GM18502 (cell line): ENCODE data around the gene HOXA4.

Experiments
- ATAC-seq: cut with Tn5 transposase; IDR thresholded peaks from one replicate; pipeline ENCODE4 v1.9.1; 2021; ENCODE audit warnings: mild to moderate bottlenecking; ENCODE audit not compliant: unreplicated experiment, poor library complexity

The HOXA4 gene

DNA sequence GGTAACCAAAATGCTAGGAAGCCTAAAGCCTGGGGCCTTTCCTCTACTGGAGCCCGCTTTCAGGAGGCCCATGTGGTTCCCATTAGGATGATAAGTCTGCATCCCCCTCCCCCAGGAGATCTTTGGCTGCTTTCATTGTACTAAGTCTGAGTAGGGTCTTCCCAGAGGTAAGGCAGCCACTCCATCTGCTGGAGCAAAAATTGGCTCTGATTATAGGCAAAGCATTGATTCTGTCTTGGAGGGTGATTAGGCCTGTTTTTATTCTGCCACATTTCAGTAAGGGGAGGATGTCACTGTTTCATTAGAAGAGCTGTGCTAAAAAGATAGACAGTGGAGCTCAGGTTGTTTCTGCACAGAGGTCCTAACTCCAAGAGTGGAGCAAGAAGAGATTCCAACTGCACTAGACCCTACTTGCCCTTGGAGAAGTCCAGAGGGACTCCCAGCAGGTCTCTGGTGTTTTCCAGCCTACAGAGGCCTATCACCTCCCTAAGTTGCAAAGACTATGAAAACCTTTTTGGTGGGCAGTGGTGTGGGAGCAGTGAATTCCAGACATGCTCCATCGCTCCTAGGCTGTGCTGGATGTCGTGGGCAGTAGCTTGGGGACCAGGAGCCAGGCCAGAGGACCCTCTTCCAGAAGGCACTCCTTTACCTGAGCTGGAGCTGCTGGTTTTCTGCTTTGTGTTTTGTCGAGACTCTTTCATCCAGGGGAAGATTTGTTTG, 20.9 kb downstream of the HOXA4 start:
- ATAC-seq, result no peak

DNA sequence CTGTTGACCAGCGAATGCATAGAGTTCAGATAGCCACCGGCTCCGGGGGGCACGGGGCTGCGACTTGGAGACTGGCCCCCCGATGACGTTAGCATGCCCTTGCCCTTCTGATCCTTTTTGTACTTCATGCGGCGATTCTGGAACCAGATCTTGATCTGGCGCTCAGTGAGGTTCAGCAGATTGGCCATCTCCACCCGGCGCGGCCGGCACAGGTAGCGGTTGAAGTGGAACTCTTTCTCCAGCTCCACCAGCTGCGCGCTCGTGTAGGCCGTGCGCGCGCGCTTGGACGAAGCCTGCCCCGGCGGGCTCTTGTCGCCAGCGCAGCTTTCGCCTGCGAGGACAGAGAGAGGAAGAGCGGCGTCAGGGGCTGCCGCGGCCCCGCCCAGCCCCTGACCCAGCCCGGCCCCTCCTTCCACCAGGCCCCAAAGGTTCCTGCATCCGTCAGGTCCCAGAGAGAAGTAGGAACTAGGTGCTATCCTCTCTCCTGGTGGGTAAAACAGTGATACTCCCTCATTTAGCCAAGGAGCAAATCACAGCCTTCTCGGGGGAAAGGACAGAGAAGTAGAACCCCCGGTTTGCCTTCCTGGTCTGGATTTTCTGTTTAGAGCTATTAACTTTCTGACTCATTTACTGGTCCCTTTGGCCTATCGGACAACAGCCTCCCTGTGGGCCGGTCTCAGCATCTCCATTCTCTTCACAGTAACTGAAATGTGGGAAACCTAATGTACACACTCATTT, 22.0 kb downstream of the HOXA4 start:
- no peak for ATAC-seq

DNA sequence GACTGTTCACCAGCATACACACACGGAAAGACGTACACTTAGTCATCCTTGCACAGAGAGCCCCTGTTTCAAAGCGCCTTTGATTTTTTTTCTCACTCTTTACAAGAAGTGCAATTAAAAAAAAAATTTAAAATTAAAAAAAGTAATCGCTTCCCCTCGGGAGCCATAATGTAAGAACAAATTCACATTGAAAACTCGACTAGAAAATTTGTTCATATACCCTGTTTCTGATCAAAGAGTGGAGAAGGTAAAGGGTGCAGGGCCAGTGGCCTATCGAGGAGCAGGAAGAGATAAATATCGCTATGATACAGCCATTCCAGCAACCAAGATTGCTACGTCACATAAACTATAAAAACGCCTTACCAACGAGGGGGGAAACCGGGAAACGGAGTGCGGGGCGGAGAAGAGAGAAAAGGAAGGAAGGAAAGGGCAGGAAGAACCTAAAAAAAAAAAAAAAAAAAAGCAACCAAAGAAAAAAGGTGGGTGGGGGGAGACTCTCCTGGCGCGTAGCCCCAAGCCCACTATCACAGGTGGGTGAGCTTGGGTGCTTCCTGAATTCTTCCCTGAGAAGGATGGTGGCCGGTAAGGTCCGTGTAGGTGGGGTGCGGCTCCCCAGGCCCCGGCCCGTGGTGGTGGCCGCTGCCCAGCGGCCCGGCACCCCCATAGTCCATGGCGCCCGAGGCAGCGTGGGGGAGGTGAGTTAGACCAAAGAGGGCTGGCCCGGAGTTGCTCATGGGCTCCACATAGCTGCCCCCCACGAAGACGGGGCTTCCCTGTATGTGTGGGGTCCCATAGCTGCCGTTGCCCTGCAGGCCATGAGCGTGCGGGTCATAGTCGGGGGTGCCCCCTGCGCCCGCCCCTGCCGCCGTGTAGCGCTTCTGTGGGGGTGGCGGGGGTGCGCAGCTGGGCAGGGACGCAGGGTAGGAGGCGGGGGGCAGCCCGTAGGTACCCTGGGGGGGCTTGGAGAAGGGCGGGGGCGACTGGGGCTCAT, 22.9 kb downstream of the HOXA4 start:
- no peak for ATAC-seq

DNA sequence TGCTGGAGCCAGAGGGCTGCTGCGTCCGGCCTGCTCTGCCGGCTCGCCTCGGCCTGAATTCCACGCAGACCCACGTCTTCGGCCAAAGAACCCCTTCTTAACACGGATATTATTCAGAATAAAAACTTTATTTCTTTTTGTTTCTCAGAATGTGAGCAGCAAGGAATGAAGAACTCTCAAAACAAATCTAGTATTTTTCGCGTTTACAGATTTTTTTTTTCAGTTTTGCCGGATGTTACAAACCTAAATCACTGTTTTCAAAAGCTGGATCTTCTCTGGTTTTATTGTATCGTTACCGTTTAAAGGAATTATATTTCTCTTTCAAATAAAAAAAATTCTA, 23.7 kb downstream of the HOXA4 start:
- ATAC-seq, result no peak

DNA sequence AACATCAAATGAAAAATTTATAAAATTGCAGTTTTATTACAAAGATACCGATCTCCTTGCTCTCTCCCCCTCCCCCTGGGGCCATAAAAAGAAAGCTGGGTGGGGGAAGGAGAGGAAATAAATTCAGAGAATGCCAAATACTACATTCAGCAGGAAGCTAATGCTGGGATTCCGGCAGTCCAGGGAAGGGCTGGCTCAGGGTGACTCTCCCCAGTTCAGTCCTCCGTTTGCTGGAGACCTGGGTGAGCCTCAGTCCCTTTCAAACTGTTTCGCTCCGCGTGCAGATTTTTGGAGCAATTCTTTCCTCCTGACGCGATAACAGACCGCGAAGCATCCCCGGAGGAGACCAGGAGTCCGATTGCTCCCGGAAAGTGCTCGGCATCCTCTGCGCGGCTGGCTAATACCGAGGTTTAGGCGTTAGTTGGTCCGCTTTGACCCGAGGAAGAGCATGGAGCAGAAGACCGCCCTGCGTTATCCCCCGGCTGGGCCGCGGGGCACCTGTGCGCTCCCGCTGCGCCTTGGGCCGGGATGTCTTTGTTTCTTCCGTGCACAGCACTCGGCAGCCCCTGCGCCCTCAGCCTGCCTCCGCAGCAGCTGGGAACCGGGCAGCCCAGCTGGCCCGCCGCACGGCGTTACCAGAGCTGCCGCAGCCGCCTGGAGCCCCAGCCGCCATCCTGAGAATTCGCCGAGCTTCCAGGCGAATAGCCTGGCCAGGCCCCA, 24.2 kb downstream of the HOXA4 start:
- no peak for ATAC-seq

DNA sequence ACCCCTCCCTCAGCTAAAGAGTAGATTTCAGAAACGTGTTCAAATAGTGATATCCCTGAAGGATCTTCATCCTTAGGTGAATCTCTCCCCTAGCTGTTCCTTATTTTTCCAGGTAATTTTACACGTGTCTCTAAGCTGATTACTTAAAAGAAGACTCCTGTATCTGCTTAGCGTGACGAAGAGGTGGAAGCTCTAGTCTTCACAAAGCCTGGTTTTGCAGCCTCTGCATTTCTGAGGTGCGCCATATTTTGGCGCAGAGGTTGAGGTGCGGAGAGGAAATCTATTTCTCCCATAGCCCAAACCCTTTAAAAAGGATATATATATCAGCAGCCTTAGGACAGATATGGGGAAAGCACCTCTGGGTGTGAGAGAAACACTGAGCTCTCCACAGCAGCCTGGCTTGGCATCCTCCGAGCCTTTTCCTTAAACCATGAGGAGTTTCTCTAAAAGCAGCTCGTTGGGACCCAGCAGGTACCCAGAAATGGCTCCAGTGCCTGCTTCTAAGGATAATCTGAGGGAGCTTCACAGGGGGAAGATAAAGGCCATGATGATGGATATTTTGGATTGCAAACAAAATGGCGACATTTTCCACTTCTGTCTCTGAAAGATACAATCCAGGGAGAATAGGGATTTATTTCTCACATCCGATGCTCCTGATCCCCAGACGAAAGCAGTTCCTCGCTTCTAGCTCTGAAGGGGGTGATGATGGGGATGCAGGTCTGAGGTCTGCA, 25.1 kb downstream of the HOXA4 start:
- no peak for ATAC-seq

DNA sequence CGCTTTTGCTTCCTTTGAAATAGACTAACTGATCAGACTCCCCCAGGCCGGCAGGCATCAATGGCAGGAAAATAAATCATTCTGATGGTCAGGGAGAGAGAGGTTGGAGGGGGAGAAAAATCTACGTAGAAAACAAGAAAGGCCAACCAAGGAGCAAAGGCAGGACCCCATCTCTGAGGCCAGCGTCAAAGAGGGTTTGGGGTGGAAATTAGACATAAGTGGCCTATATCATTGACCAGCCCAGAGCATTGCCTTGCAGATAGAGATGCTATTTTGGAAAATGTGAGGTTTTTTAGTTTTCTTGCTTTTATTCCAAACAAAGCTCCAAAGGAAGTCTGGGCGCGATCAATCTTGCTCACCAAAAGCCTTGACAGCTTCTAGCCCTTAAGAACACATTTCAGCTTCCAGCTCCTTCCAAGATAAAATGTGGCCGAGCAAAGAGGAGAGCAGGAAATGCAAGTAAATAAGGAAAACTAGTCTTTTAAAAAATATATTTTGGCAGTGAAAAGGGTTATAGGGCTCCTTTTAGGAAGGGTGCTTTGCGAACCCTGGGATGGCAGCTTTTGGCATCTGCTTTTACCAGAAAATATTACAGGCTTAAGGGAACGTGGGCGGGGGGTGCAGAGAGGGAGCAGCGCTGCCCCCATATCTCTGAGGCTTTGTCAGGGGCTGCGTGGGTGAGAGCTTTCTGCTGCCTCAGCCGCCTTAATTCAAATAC, 26.1 kb downstream of the HOXA4 start:
- no peak for ATAC-seq

DNA sequence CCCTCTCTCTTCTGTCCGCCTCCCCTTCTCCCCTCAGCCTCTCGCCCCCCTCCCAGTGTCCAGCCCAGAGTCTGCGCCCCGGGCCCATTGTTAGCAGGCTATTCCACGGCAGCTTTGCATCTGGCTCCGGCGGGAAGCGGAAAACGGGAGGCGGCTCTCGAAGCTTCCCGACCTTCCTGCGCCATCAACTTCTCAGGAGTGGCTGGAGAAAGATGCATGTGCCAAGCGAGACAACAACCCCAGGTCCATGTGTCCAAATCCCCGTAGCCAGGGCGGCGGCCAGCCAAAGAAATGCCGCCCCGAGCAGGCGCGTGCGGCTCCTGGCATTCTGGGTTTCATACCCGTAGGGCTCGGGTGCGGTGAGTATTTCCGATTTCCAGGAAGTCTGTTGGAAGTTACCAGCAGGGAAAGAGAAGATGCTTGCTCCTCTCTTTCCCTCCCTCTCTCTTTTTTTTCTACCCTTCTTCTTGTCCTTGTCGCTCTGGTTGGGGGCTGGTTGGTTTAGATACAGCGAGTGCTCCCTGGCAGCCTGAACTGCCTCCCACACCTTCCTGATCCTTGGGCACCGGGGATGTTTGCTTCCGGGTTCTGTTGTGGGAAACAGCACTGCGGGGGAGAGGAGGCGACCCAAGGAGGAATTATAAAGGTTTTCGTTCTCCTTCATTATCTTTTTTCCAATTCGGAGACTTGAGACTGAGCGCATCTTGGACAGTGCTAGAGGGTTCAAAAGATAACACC, 26.9 kb downstream of the HOXA4 start:
- no peak for ATAC-seq

DNA sequence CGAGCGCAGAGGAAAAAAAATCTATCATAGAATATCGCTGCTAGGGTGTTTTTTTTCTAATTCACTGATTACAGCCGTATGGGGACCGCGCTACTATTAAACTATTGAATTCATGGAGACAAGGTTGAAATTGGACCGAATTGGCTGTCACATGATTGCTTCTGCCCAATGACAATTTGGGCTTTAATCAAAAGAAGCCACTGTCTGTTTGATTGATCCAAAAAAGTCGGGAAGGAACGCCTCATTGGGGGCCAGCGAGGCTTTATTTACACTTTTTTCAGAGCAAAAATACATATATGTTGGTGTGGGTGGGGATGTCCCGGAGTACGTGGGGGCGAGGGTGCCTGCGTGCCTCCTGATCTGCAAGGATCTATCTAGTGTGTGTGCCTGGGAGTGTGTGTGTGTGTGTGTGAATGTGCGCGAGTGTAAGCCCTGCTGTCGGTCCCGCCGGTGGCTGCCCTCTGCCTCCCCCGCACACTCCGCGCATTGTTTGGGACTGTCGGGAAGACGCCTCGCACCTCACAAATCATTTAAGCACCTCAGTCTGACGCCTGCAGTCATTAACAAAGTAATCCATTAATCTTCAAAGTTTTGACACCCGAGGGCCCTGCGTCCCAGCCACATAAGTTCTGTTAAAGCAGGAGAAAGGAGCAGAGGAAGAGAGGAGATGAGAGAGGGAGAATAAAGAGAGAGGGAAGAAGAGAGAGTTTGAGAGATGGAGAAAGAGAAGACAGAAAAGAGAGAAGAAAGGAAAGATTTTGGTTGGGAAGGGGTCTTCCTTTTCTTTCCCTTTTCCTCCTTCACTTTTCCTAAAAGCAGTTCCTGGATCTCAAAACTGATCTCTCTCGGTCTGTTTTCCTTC, 27.7 kb downstream of the HOXA4 start, which contains the start of gene HOXA2:
Gene HOXA2, minus strand, starts transcription at position 103 of the 862 bp plus-strand sequence. CDS start 183 bp downstream, outside the sequence.
- ATAC-seq, result no peak

DNA sequence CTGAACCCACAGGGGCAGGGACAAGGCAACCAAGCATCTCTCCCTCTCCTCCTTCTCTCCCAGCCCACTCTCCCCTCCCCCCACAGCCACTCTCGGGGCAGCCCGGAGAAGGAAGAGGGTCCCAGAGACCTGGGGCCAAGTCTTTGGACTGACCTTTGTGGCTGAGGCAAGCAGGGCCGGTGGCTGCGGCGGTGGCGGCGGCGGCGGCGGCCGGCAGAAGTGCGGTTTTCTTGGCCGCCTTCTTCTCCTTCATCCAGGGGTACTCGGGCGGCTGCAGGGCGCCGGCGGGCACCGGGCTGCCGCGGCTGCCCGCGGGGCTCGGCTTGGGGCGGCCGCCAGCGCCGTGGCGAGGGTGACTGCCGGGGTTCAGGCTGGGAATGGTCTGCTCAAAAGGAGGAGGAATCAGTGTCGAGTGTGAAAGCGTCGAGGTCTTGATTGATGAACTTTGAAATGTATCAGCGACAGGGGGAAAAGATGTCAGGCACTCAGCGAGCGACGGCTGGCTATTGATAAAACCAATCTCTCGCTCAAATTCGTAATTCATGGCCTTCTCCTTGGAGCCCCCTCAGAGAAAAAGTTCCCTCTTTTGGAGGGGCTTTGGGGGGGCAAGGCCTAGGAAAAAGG, 28.5 kb downstream of the HOXA4 start:
- no peak for ATAC-seq

DNA sequence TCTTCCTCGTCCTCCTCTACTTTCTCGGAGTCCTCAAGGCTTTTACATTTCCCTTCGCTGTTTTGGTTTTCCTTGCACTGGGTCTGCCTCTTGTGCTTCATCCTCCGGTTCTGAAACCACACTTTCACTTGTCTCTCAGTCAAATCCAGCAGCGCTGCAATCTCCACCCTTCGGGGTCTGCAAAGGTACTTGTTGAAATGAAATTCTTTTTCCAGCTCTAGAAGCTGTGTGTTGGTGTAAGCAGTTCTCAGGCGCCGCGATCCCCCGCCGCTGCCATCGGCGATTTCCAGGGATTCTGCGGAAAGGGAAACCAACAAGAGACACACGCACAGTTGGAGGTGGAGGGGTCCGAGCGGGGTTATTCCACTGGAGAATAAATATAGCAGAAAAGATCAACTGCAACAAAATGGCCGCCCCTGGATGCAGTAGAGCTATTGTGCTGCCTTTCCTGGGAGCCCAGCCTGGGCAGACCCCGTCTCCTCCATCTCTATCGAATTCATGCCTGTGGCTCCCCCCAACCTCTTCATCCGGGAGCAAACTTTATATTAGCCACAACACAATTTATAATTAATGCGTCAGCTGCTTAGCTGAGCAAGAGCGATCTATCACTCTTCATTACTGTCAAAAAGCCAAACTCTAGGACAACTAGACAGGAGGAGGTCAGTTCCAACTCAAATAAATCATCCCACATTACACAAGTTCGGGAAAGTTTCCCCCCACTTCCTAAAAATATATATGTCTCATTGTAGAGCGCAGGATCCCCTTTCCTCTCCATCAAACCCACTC, 29.2 kb downstream of the HOXA4 start:
- ATAC-seq, result no peak

DNA sequence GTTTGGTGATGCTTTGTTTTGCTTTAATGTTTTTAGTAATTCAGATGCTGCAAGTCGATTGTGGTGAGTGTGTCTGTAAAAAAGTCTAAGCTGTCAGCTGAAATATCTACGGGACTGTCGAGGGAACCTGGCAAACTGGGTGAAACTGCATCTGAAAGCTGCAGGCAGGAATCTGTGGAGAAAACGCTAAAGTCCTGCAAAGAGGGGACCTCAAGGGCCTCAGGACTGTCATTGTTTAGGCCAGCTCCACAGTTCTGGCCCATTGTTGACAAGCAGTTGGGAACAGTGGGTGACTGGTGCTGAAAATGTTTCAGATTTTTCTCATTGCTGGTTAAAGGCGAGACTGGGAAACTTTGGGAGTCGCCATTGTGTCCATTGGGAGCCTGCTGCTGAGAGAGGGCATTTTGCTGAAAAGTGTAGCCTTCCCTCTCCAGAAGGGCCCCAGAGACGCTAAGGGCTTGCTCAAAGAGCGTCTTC, 29.8 kb downstream of the HOXA4 start:
- ATAC-seq, result no peak

DNA sequence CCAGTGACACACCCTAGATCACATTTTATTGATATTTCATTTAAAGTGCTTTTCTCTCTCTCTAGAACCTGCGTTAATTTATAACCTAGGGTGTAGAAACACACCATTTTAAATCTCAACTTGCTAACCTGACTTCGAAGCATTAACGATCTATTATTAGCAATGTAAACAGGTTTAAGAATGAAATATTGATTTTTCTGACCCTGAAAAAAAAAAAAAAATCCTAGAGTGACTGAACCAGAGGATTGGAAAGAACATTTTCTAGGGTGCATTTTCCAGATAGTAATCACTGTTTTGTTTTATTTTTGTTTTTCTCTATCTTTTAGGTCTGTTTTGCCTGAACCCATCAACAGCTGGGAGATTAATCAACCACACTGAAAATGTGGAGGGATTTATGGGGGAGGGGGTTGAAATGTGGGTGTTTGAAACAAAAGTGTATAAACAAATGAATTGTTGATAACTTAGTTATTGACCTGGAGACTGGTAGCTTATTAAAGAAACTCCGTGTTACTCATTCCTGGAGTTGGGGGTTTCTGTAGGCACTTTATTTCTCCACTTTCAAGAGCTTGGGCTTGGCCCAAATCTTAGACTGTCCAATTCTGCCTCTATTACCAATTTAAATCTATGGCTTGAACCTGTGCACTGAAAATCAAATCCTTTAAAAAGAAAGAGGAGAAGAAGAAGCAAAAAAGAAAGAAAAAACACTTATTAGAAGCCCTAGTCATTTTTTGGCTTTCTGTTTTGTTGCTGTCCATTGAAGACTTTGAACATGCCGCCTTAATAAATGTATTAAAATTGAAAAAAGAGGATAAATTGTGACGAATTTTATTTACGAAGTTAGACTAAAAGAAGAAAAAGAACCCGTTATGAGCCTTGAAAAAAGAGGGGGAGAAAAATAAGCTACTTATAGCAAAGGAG, 30.8 kb downstream of the HOXA4 start:
- no peak for ATAC-seq

DNA sequence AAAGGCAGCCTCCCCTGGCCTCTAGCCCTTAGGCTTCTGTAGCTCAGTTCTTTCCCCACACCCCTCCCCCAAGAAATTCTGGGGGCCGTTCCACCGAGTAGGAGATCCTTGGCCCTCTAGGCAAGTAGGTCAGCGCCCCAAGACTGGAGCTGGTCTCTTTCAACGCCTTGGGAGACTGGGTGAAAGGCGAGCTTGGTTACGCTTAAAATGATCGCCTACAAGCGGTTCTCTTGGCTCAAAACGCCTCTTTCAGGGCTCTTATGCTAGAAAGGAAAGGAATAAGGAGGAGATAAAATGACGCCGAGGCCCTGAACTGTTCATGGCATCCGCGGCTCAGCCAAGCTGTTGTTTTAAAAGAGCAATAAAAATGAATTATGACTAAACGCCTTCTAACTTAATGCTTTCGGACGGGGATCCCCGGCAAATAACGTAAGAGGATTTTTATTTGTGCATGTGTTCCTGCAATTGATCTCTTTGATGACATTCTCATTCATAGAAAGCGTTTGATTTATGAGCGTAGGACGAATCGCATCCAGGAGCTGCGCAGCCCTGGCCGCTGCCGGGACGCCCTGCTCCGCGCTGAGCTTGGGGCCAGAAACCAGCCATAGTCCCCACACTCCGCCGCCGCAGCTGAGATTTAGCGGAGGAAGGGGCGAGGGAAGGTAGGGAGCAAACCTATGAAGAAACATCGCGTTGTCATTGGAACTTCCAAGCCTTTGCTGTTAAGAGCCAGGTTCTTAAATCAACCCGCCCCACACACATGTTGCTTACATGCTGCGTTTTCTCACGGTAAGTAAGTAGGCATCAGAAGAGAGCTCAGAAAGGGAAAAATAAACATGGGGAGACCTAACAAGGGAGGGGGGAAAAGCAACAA, 31.7 kb downstream of the HOXA4 start:
- ATAC-seq, result no peak
